Lung (tissue), 12 donors: ENCODE measurements around the gene PPP1R9B. TPM values are rescaled to one million over a fixed set of nuclear protein-coding genes. Genes with fewer than 3 reads are reported as not detected.

Source experiments
- ATAC-seq: fragments of 200-7000 bp; cut with Tn5 transposase; one replicate; pipeline ENCODE4 v1.9.1; 2020; ENCODE audit warnings: moderate number of reproducible peaks; ENCODE audit not compliant: insufficient read depth, low FRiP score
- DNase-seq, 3 donors: peaks; one replicate each; pipeline ENCODE4 v3.0.0-alpha.2; 2013 to 2017
- H3K27ac ChIP-seq, 2 donors: one replicate each; pipeline ENCODE4 v1.5.1; 2013; ENCODE audit warnings: mild to moderate bottlenecking in 2 of 2, moderate library complexity in 2 of 2, control low read depth in 1 of 2, inconsistent platforms in 1 of 2, low read depth in 1 of 2, low read length in 1 of 2
- H3K27me3 ChIP-seq, 3 donors: one replicate each; pipeline ENCODE4 v1.5.1; 2013; ENCODE audit warnings: low read length in 2 of 3; ENCODE audit not compliant: control insufficient read depth in 3 of 3, insufficient read depth in 3 of 3
- H3K36me3 ChIP-seq, 4 donors: one replicate each; pipeline ENCODE4 v1.5.1; 2013; ENCODE audit warnings: low read length in 4 of 4, mild to moderate bottlenecking in 1 of 4, moderate library complexity in 1 of 4; ENCODE audit not compliant: control insufficient read depth in 4 of 4, insufficient read depth in 4 of 4
- H3K4me1 ChIP-seq, 5 donors: one replicate each; pipeline ENCODE4 v1.5.1; 2013; ENCODE audit warnings: low read length in 5 of 5, mild to moderate bottlenecking in 2 of 5, moderate library complexity in 1 of 5; ENCODE audit not compliant: control insufficient read depth in 5 of 5, insufficient read depth in 5 of 5
- H3K4me3 ChIP-seq: one replicate; pipeline ENCODE4 v1.5.1; 2013; ENCODE audit warnings: mild to moderate bottlenecking, control low read depth, moderate library complexity
- H3K9ac ChIP-seq, 2 donors: one replicate each; pipeline ENCODE4 v1.5.1; 2013; ENCODE audit warnings: low read length in 2 of 2, control low read depth in 1 of 2; ENCODE audit not compliant: insufficient read depth in 1 of 2
- H3K9me3 ChIP-seq, 4 donors: one replicate each; pipeline ENCODE4 v1.5.1; 2013; ENCODE audit warnings: low read length in 3 of 4, mild to moderate bottlenecking in 1 of 4, moderate library complexity in 1 of 4; ENCODE audit not compliant: control insufficient read depth in 4 of 4, insufficient read depth in 3 of 4
- WGBS, 2 donors: extraction: QIAGEN DNeasy Blood & Tissue Kit; methylation state at CpG; one replicate each; pipeline ENCODE4 v1.1.7; 2013; 5-methylcytosine and 5-hydroxymethylcytosine counted together
- polyA plus RNA-seq, 2 donors: library from polyadenylated mRNA; stranded (reverse); fragments of 200-250 nt; gene quantifications; one replicate each; pipeline ENCODE4 v1.2.1, GENCODE V29; 2013
- total RNA-seq, 2 donors: library from RNA; depleted of rRNA in 1 of 2; stranded (reverse); fragments of >200 nt in 1 of 2; gene quantifications; one replicate each; pipeline ENCODE4 v1.2.1, GENCODE V29; 2014 to 2021
- TF ChIP-seq, protein P1 (sequence below): IDR thresholded peaks from 2 replicates; pipeline ENCODE4 v1.5.1; 2012; ENCODE audit warnings: mild to moderate bottlenecking; ENCODE audit errors: control extremely low read depth, extremely low read depth
- donor health status: control.
- donor health status: control.
- donor health status: Bipolar disorder and iron deficiency.
- donor health status: healthy.
- donor health status: DM: yes; HTN: yes; CAD: no.

PPP1R9B gene
- total and polyA plus RNA-seq, 4 donors = 31.7 to 77.4 (median 49.8) TPM

DNA sequence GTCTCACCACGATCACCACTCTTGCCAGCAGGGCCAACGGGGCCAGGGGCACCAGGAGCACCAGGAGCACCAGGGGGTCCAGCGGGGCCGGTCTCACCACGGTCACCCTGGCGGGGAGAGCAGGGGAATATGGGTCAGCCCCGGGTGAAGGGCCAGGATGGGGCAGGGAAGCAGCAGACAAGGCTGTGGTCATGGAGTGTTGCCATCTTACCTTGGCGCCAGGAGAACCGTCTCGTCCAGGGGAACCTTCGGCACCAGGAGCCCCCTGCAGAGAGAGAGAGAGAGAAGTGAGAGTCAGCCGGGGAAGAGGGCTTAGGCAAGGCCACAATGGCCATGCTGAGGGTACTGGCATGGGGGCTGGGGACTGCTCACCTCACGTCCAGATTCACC, 38.0 kb upstream of the PPP1R9B start:
- TF ChIP-seq, protein P1, sequence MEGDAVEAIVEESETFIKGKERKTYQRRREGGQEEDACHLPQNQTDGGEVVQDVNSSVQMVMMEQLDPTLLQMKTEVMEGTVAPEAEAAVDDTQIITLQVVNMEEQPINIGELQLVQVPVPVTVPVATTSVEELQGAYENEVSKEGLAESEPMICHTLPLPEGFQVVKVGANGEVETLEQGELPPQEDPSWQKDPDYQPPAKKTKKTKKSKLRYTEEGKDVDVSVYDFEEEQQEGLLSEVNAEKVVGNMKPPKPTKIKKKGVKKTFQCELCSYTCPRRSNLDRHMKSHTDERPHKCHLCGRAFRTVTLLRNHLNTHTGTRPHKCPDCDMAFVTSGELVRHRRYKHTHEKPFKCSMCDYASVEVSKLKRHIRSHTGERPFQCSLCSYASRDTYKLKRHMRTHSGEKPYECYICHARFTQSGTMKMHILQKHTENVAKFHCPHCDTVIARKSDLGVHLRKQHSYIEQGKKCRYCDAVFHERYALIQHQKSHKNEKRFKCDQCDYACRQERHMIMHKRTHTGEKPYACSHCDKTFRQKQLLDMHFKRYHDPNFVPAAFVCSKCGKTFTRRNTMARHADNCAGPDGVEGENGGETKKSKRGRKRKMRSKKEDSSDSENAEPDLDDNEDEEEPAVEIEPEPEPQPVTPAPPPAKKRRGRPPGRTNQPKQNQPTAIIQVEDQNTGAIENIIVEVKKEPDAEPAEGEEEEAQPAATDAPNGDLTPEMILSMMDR = no peak
- H3K27ac ChIP-seq = no peak overlapping the region
- H3K36me3 ChIP-seq = peaks cover 4 to 69% (median 38%) of the 10 kb centered on the region in 4 donors

DNA sequence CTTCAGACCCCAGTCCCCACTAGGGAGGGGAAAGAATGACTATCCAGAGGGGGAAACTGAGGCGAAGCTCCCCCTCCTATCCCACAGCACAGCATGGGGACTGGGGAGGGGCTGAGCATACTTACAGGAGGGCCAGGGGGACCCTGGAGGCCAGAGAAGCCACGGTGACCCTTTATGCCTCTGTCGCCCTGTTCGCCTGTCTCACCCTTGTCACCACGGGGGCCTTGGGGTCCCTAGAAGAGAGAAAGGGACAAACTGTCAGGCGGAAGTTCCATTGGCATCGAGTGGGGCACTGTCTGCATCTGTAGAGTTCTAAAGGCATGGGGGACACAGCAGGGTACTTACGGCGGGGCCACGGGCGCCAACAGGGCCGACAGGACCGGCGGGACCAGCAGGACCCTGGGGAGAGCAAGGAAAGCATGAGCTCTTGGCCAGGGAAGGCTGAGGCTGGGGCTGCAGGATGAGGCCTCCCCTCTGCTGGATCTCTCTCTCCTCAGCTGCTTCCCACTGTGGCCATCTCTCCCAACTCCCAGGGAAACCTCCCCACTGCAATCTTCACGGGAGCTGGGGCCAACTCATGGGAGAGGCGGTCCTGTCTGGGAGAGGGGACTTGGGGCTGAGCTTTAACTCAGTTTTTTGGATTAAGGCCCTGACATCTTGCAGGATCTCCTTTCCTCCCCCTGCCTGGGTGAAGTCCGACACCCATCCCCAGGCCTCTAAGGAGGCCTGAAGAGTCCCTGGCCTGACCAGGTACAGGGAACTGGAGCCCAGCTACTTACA, 37.5 kb upstream of the PPP1R9B start:
- Histone ChIP-seq H3K9me3 (no peaks in the 10 kb centered on the region), H3K4me3 (no peak overlapping the region), H3K27ac (no peak overlapping the region), H3K4me1 (peaks cover 0 to 14% (median 0%) of the 10 kb centered on the region in 5 donors), H3K36me3 (peaks cover 4 to 67% (median 37%) of the 10 kb centered on the region in 4 donors), H3K27me3 (no peaks in the 10 kb centered on the region), H3K9ac (no peak overlapping the region)
- TF ChIP-seq, protein P1 = no peak
- WGBS, 2 donors = 87 to 92% methylated on average over 17 of the region's 17 CpGs
- ATAC-seq (no peak), DNase-seq (peak in 1 of 3 donors; percentile 27)

More for the DNA sequence above, 38.0 kb upstream of the PPP1R9B start:
- ATAC-seq (no peak), DNase-seq (no peak)
- Histone ChIP-seq H3K4me1 (peaks cover 0 to 14% (median 0%) of the 10 kb centered on the region in 5 donors), H3K27me3 (no peaks in the 10 kb centered on the region), H3K9ac (no peak overlapping the region), H3K4me3 (no peak overlapping the region), H3K9me3 (no peaks in the 10 kb centered on the region)
- WGBS, 2 donors = 82 to 86% methylated on average over 13 of the region's 13 CpGs

DNA sequence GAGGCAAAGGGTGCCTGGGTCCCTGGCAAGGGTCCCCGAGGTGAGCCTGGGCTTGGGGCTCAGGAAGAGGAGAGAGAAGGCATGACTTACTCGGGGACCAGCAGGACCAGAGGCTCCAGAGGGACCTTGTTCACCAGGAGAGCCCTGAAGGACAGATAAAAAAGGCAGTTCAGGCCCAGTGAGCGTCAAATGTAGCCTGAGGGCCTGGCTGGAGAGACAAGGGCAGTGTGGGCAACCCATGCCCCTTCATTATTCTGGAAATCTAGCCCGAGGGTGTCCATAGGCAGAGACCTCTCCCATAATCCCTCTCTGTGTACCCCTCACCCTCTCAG, 36.9 kb upstream of the PPP1R9B start:
- Histone ChIP-seq H3K4me3 (no peak overlapping the region), H3K9me3 (no peaks in the 10 kb centered on the region), H3K36me3 (peaks cover 4 to 62% (median 34%) of the 10 kb centered on the region in 4 donors), H3K4me1 (peaks cover 0 to 14% (median 0%) of the 10 kb centered on the region in 5 donors), H3K27ac (no peak overlapping the region), H3K27me3 (no peaks in the 10 kb centered on the region), H3K9ac (no peak overlapping the region)
- TF ChIP-seq, protein P1 = no peak
- DNase-seq (no peak), ATAC-seq (no peak)
- 77 to 87% methylated on average over 4 of the region's 4 CpGs for WGBS, 2 donors
